ENCODE data around the gene TAS2R19.
"Not testable (repeated sequence)": the region's sequence is repeated elsewhere in the genome, so short reads cannot be mapped to it uniquely, and the experiment has no call there.

TAS2R19 gene

DNA sequence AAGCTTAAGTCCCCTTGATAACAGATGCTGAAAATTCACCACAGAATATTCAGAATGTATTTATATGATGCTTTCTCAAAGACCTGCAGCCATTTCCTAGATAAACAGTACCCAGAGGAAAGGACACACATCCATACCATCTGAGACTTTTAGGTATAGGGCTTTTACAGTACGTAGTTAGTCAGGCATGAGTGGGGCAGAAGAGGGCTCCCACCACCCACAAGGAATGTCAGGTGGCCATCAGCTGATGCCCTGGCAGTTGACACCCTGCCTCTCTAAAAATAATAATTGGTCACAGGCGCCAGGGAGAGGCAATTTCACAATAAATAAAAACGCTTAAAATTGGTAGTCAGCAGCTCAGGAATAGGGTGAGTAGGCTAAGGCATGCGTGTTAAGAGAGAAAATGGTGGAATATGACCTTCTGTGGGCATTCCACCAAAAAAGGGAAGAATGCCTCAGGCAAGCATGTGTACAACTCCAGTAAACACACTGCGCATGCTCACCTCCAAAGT is 47.5 kb upstream of the TAS2R19 start:
- Histone ChIP-seq H3K27me3 (replicated peaks; ENCODE audit: insufficient read depth, low read length) (no peaks in the 10 kb centered on the region), H3K79me2 (ENCODE audit: low read length) (no peaks in the 10 kb centered on the region), H3K9ac (ENCODE audit: low read length) (no peak overlapping the region), H3F3A (ENCODE audit: insufficient read depth, low read length) (no peaks in the 10 kb centered on the region), H3K4me3 (ENCODE audit: low read length) (no peak overlapping the region), H4K20me1 (ENCODE audit: insufficient read depth, low read length) (no peaks in the 10 kb centered on the region), H3K4me2 (ENCODE audit: low read depth, low read length) (no peak overlapping the region), H3K27ac (ENCODE audit: low read length) (no peak overlapping the region), H3K9me3 (replicated peaks; ENCODE audit: insufficient read depth, low read length) (no peaks in the 10 kb centered on the region), H2AFZ (ENCODE audit: low read length) (no peak overlapping the region), H3K4me1 (ENCODE audit: low read length) (no peaks in the 10 kb centered on the region), H3K36me3 (replicated peaks; ENCODE audit: insufficient read depth, low read length) (no peaks in the 10 kb centered on the region), H3K9me2 (replicated peaks; ENCODE audit: insufficient read depth, low read length) (no peaks in the 10 kb centered on the region)
- TF ChIP-seq EZH2 (optimal IDR thresholded peaks at IDR 0.05; ENCODE audit: low read depth, low read length) (no peak), CTCF (IDR thresholded peaks at IDR 0.05; ENCODE audit: low read length) (no peak), EZH2phosphoT487 (IDR thresholded peaks at IDR 0.05; ENCODE audit: low read length) (no peak)
- DNase-seq: no peak

DNA sequence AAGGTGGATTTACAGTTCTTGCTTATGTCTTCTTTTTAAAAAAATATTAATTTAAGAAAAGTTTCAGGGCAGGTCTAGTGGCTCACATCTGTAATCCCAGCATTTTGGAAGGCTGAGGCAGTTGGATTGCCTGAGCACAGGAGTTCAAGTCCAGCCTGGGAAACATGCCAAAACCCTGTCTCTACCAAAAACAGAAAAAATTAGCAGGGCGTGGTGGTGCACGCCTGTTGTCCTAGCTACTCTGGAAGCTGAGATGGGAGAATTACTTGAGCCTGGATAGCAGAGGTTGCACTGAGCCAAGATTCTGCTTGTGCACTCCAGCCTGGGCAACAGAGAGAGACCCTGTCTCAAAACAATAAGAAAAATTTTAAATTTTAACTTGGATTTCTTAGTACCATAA is 45.1 kb upstream of the TAS2R19 start:
- Histone ChIP-seq H3K27ac (ENCODE audit: low read length) (no peak overlapping the region), H3K4me2 (ENCODE audit: low read depth, low read length) (no peak overlapping the region), H4K20me1 (ENCODE audit: insufficient read depth, low read length) (no peaks in the 10 kb centered on the region), H3K36me3 (replicated peaks; ENCODE audit: insufficient read depth, low read length) (no peaks in the 10 kb centered on the region), H3K9me3 (replicated peaks; ENCODE audit: insufficient read depth, low read length) (no peaks in the 10 kb centered on the region), H3K9me2 (replicated peaks; ENCODE audit: insufficient read depth, low read length) (no peaks in the 10 kb centered on the region), H2AFZ (ENCODE audit: low read length) (no peak overlapping the region), H3K79me2 (ENCODE audit: low read length) (no peaks in the 10 kb centered on the region; the same call in 1 of the 2 replicates), H3K4me3 (ENCODE audit: low read length) (no peak overlapping the region), H3F3A (ENCODE audit: insufficient read depth, low read length) (no peaks in the 10 kb centered on the region), H3K27me3 (replicated peaks; ENCODE audit: insufficient read depth, low read length) (no peaks in the 10 kb centered on the region), H3K4me1 (ENCODE audit: low read length) (no peaks in the 10 kb centered on the region), H3K9ac (ENCODE audit: low read length) (no peak overlapping the region)
- TF ChIP-seq EZH2phosphoT487 (IDR thresholded peaks at IDR 0.05; ENCODE audit: low read length) (no peak), EZH2 (optimal IDR thresholded peaks at IDR 0.05; ENCODE audit: low read depth, low read length) (no peak), CTCF (IDR thresholded peaks at IDR 0.05; ENCODE audit: low read length) (no peak)
- DNase-seq: no peak

- H3K9me2 ChIP-seq (replicated peaks; ENCODE audit: insufficient read depth, low read length); H3K36me3 ChIP-seq (replicated peaks; ENCODE audit: insufficient read depth, low read length); H4K20me1 ChIP-seq (ENCODE audit: insufficient read depth, low read length); H3K4me1 ChIP-seq (ENCODE audit: low read length); H3K4me3 ChIP-seq (ENCODE audit: low read length); H3F3A ChIP-seq (ENCODE audit: insufficient read depth, low read length); H3K79me2 ChIP-seq (ENCODE audit: low read length); H3K9me3 ChIP-seq (replicated peaks; ENCODE audit: insufficient read depth, low read length); H2AFZ ChIP-seq (ENCODE audit: low read length); DNase-seq; H3K4me2 ChIP-seq (ENCODE audit: low read depth, low read length); H3K27ac ChIP-seq (ENCODE audit: low read length); H3K27me3 ChIP-seq (replicated peaks; ENCODE audit: insufficient read depth, low read length); H3K9ac ChIP-seq (ENCODE audit: low read length): not testable (repeated sequence)
Measured at GRCh38 chr12:11062194-11062593, 39.8 kb upstream of the TAS2R19 start, which contains the start of gene TAS2R46. TSS of gene TAS2R46 (minus strand) at chr12:11062294. CDS start at chr12:11062294, 0 bp downstream.

DNA sequence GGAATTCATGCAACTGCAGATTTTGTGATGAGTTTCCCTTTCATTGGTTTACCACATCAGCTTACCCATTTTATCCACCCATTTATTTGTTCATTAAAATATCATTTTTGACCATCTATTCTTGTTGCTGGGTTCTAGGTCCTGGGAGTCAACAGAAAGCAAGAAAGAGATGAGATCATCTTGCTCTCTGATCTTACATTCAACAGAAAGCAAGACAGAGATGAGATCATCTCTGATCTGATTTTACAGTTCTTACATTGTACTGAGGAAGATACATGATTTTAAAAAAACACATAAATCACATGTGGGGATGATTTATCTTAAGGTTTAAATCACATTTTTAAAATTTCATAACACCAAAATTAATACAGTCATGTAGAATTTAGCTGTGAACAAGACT is 37.4 kb upstream of the TAS2R19 start:
- Histone ChIP-seq H3F3A (ENCODE audit: insufficient read depth, low read length) (no peaks in the 10 kb centered on the region), H3K9me2 (replicated peaks; ENCODE audit: insufficient read depth, low read length) (no peaks in the 10 kb centered on the region), H4K20me1 (ENCODE audit: insufficient read depth, low read length) (no peaks in the 10 kb centered on the region), H3K36me3 (replicated peaks; ENCODE audit: insufficient read depth, low read length) (no peaks in the 10 kb centered on the region), H3K27me3 (replicated peaks; ENCODE audit: insufficient read depth, low read length) (no peaks in the 10 kb centered on the region), H3K4me3 (ENCODE audit: low read length) (no peak overlapping the region), H3K4me1 (ENCODE audit: low read length) (no peaks in the 10 kb centered on the region), H3K4me2 (ENCODE audit: low read depth, low read length) (no peak overlapping the region), H3K9me3 (replicated peaks; ENCODE audit: insufficient read depth, low read length) (no peaks in the 10 kb centered on the region), H3K79me2 (ENCODE audit: low read length) (peaks cover 4% of the 10 kb centered on the region), H2AFZ (ENCODE audit: low read length) (no peak overlapping the region), H3K9ac (ENCODE audit: low read length) (no peak overlapping the region), H3K27ac (ENCODE audit: low read length) (no peak overlapping the region)
- DNase-seq: no peak
- no peak for TF ChIP-seq CTCF (IDR thresholded peaks at IDR 0.05; ENCODE audit: low read length)
- no peak for TF ChIP-seq EZH2phosphoT487 (IDR thresholded peaks at IDR 0.05; ENCODE audit: low read length)
- TF ChIP-seq EZH2 (optimal IDR thresholded peaks at IDR 0.05; ENCODE audit: low read depth, low read length): no peak
